SW480 (cell line): Measurements from ENCODE around the gene PTH1R.

Experiments
- DNase-seq: peaks from one replicate; pipeline ENCODE4 v3.0.0-alpha.2; 2016; ENCODE audit warnings: low spot score

Gene PTH1R

GRCh38 chr3:46864061-46864881 is 13.2 kb upstream of the PTH1R start:
- no peak for DNase-seq

- DNase-seq = peak; percentile 72
Measured at GRCh38 chr3:46865031-46865507, 12.5 kb upstream of the PTH1R start.

GRCh38 chr3:46865546-46865945 is 12.0 kb upstream of the PTH1R start:
- DNase-seq = no peak

GRCh38 chr3:46866032-46866595 is 11.4 kb upstream of the PTH1R start:
- no peak for DNase-seq

- no peak for DNase-seq
Measured at GRCh38 chr3:46866720-46867549, 10.6 kb upstream of the PTH1R start.

GRCh38 chr3:46867550-46867898 is 10.0 kb upstream of the PTH1R start:
- DNase-seq = no peak

- no peak for DNase-seq
Measured at GRCh38 chr3:46868287-46868686, 9.2 kb upstream of the PTH1R start.

- no peak for DNase-seq
Measured at GRCh38 chr3:46868948-46869347, 8.6 kb upstream of the PTH1R start.

GRCh38 chr3:46869440-46869839 is 8.1 kb upstream of the PTH1R start:
- no peak for DNase-seq

- DNase-seq = no peak
Measured at GRCh38 chr3:46870651-46871050, 6.9 kb upstream of the PTH1R start.

GRCh38 chr3:46871222-46871621 is 6.3 kb upstream of the PTH1R start:
- no peak for DNase-seq

- DNase-seq = no peak
Measured at GRCh38 chr3:46873521-46873920, 4.0 kb upstream of the PTH1R start.

GRCh38 chr3:46874430-46874829 is 3.1 kb upstream of the PTH1R start:
- DNase-seq = no peak

GRCh38 chr3:46875560-46875959 is 2.0 kb upstream of the PTH1R start:
- no peak for DNase-seq

- DNase-seq = no peak
Measured at GRCh38 chr3:46876313-46877300, 914 bp upstream of the PTH1R start.

- DNase-seq = peak; percentile 57
Measured at GRCh38 chr3:46878781-46879436, 1.4 kb downstream of the PTH1R start.

- DNase-seq = no peak
Measured at GRCh38 chr3:46880884-46881595, 3.5 kb downstream of the PTH1R start.

- DNase-seq = no peak
Measured at GRCh38 chr3:46881596-46882376, 4.3 kb downstream of the PTH1R start.

GRCh38 chr3:46882377-46883053 is 5.0 kb downstream of the PTH1R start:
- peak; percentile 21 for DNase-seq
